Right lobe of liver (tissue), 6 donors: ENCODE measurements around the gene SAMD9L. TPM values are rescaled to one million over a fixed set of nuclear protein-coding genes. Genes with fewer than 3 reads are reported as not detected.

Source experiments
- ATAC-seq, 4 donors: fragments of 200-7000 bp; cut with Tn5 transposase; one replicate each; pipeline ENCODE4 v1.9.1; 2020; ENCODE audit warnings: mild to moderate bottlenecking in 4 of 4, moderate library complexity in 4 of 4
- DNase-seq, 3 donors: peaks; one replicate each; pipeline ENCODE4 v3.0.0-alpha.2; 2020
- H3K27ac ChIP-seq, 3 donors: fragments of 200-600 bp; one replicate each; pipeline ENCODE4 v1.8.0; 2022
- H3K27me3 ChIP-seq, 2 donors: fragments of 200-600 bp; one replicate each; pipeline ENCODE4 v1.8.0; 2022
- H3K36me3 ChIP-seq, 4 donors: fragments of 200-600 bp; sonication (generic) in 1 of 4; one replicate each; pipeline versions ENCODE4 v1.5.1 to v1.8.0; 2017 to 2022; ENCODE audit warnings: control low read depth in 1 of 4
- H3K4me1 ChIP-seq, 4 donors: fragments of 200-600 bp; sonication (generic) in 1 of 4; one replicate each; pipeline versions ENCODE4 v1.5.1 to v1.8.0; 2017 to 2022; ENCODE audit warnings: control low read depth in 1 of 4
- H3K4me3 ChIP-seq, 3 donors: fragments of 200-600 bp; one replicate each; pipeline ENCODE4 v1.8.0; 2022
- H3K9me3 ChIP-seq, 4 donors: fragments of 200-600 bp; sonication (generic) in 1 of 4; one replicate each; pipeline versions ENCODE4 v1.5.1 to v1.8.0; 2017 to 2022; ENCODE audit warnings: control low read depth in 1 of 4
- POLR2A ChIP-seq: fragments of 450-650 bp; IDR thresholded peaks from one replicate; pipeline ENCODE4 v1.6.1; 2017; ENCODE audit warnings: antibody characterized with exemption, mild to moderate bottlenecking
- WGBS: methylation state at CpG from one replicate; pipeline ENCODE4 v1.1.6; 2018; ENCODE audit warnings: low coverage, low lambda C conversion rate; ENCODE audit not compliant: insufficient coverage; ENCODE audit errors: missing lambda C conversion rate; 5-methylcytosine and 5-hydroxymethylcytosine counted together
- intact Hi-C, 2 donors: fragments of 100-400 bp; cut with DNase I; formaldehyde crosslinking; loops; one replicate each; pipeline versions ENCODE4 v1.11.2 to v1.14.1; 2022
- total RNA-seq, 6 experiments: library from RNA; depleted of rRNA in 2 of 6; stranded (reverse); fragments of >200 nt in 2 of 6; fragmentation: NEBNext Ultra II Directional in 3 of 6; extraction: Animal tissue kit (Norgen Biotek cat#: 25700) in 3 of 6; gene quantifications; one replicate each; pipeline versions ENCODE4 v1.1.0 to v1.2.4, GENCODE V29; 2016 to 2023
- TF ChIP-seq, protein P1 (sequence below), 4 donors: fragments of 200-600 bp in 3 of 4; fragments of 450-650 bp in 1 of 4; IDR thresholded peaks; one replicate each; pipeline versions ENCODE4 v1.5.1 to v1.8.0; 2016 to 2022; ENCODE audit warnings: antibody characterized with exemption in 4 of 4, mild to moderate bottlenecking in 2 of 4
- donor health status: DM: no; HTN: yes; CAD: no.
- donor health status: DM: no; HTN: no; CAD: no.
- donor health status: DM: no; HTN: no; CAD: no.
- donor health status: DM: no; HTN: yes; CAD: no.
- donor health status: DM: no; HTN: yes; CAD: no.

Gene SAMD9L
- total RNA-seq, 6 experiments from 2014 or later, result 0.64 to 5.1 (median 3.1) TPM

DNA sequence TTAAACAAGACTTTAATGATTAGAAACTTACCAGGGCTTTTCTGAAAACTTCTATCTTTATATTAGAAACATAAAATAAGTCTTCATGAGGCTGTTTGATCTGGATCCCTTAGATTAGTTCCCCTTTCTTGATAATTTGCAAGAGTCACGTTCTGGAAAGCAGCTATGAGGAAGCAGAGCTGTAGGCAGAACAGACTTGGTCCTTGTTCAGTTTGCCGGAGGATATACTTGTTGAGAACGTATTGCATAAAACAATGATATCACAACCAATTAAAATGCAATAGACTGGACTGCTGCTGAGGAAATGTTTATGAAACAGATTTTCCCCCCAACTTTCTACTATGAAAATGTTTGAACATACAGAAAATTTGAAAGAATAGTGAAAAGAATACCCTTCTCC, 2.8 kb downstream of the SAMD9L start:
- no peaks in the 10 kb centered on the region for H3K4me1 ChIP-seq
- DNase-seq (no peak), ATAC-seq (peak in 2 of 4 donors; percentile 13 to 24)
- H3K9me3 ChIP-seq, result no peaks in the 10 kb centered on the region
- no peak overlapping the region for H3K4me3 ChIP-seq
- 37% methylated on average over 3 of the region's 3 CpGs for WGBS
- no peak overlapping the region for H3K27ac ChIP-seq
- no peaks in the 10 kb centered on the region for H3K27me3 ChIP-seq
- TF ChIP-seq, protein P1, sequence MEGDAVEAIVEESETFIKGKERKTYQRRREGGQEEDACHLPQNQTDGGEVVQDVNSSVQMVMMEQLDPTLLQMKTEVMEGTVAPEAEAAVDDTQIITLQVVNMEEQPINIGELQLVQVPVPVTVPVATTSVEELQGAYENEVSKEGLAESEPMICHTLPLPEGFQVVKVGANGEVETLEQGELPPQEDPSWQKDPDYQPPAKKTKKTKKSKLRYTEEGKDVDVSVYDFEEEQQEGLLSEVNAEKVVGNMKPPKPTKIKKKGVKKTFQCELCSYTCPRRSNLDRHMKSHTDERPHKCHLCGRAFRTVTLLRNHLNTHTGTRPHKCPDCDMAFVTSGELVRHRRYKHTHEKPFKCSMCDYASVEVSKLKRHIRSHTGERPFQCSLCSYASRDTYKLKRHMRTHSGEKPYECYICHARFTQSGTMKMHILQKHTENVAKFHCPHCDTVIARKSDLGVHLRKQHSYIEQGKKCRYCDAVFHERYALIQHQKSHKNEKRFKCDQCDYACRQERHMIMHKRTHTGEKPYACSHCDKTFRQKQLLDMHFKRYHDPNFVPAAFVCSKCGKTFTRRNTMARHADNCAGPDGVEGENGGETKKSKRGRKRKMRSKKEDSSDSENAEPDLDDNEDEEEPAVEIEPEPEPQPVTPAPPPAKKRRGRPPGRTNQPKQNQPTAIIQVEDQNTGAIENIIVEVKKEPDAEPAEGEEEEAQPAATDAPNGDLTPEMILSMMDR (IDR thresholded peaks at IDR 0.05), result no peak
- TF ChIP-seq POLR2A, result no peak
- intact Hi-C loops, result no loop called here
- peaks cover 0 to 5% (median 0%) of the 10 kb centered on the region in 4 donors for H3K36me3 ChIP-seq

DNA sequence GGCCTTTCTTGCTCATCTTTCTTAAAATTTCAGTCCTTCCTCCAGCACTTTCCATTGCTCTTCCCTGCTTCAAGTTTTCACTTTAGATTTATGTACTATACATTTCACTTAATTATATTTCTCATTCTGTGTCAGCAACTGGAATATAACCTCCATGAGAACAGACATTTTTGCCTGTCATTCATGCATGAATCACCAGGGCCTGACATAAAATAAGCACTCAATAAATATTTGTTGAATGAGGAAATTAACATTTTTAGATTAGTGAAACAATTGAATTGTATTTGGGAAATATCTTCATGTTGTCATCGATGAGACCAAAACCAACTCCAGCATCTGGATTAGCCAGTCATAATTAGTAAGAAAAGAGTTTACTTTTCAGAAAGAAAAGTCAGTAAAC, 6.1 kb downstream of the SAMD9L start:
- intact Hi-C loops, result no loop called here
- Histone ChIP-seq H3K4me1 (no peaks in the 10 kb centered on the region), H3K27me3 (no peaks in the 10 kb centered on the region), H3K36me3 (peaks cover 0 to 5% (median under 1%) of the 10 kb centered on the region in 4 donors), H3K4me3 (no peak overlapping the region), H3K9me3 (no peaks in the 10 kb centered on the region), H3K27ac (no peak overlapping the region)
- no peak for ATAC-seq
- DNase-seq, result no peak
- TF ChIP-seq POLR2A, result no peak
- WGBS, result 100% methylated on average over 1 of the region's 1 CpG

DNA sequence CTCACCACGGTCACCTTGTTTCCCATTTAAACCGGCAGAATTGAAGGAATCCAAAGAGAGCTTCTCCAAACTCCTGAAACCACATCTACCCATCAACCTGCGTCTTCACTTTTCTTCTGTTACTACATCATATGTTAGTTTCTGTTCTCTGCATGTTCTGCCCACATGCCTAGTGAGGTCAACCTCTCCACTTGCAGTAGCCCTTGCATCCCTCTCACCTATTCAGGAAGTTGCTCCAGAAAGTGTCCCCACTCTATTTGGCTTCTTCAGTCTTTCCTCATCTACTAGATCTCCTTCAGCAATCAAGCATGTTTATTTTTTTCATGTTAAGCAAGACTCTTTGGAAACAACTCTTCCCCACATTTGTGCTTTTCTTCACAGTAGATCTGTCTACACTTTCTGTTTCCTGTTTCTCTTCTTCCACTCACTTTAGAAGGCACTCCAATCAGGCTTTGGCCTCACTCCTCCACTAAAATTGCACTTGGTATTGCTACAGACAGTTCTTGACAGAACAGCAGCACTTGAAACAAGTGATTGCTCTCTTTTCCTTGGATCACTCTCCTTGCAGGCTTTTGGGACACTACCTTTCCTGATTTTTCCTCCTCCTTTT, 7.5 kb downstream of the SAMD9L start:
- WGBS, result 62% methylated on average over 3 of the region's 3 CpGs
- no peaks in the 10 kb centered on the region for H3K27me3 ChIP-seq
- H3K4me3 ChIP-seq, result no peak overlapping the region
- TF ChIP-seq POLR2A, result no peak
- TF ChIP-seq, protein P1 (IDR thresholded peaks at IDR 0.05), result no peak
- H3K9me3 ChIP-seq, result no peaks in the 10 kb centered on the region
- intact Hi-C loops, result no loop called here
- no peaks in the 10 kb centered on the region for H3K4me1 ChIP-seq
- H3K27ac ChIP-seq, result no peak overlapping the region
- peaks cover 0 to 5% (median 2%) of the 10 kb centered on the region in 4 donors for H3K36me3 ChIP-seq
- DNase-seq (no peak), ATAC-seq (no peak)

DNA sequence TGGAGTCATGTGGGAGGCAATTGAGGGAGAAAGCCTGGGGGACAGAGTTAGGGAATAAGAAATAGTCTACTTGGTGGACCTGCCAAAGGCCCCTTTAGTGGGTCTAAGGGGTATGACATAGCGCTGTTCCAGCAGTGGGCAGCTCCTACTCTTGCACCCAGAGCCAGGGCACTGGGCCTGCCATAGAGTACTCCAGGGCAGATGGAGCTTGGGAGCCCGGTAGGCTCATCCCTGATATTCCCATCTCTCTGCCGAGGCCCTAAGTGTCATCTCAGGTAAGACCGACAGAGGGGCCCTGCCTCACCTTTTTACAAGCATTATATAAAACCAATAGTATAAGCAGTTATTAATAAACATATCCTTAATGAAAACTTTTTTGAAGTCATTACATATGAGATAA, 9.6 kb downstream of the SAMD9L start:
- Histone ChIP-seq H3K4me3 (no peak overlapping the region), H3K27ac (no peak overlapping the region), H3K9me3 (no peaks in the 10 kb centered on the region), H3K36me3 (peaks cover 0 to 4% (median 0%) of the 10 kb centered on the region in 4 donors), H3K27me3 (no peaks in the 10 kb centered on the region), H3K4me1 (no peaks in the 10 kb centered on the region)
- TF ChIP-seq, protein P1 (IDR thresholded peaks at IDR 0.05), result no peak
- TF ChIP-seq POLR2A, result no peak
- DNase-seq, result no peak
- intact Hi-C loops, result no loop called here
- 70% methylated on average over 2 of the region's 4 CpGs for WGBS
- no peak for ATAC-seq

DNA sequence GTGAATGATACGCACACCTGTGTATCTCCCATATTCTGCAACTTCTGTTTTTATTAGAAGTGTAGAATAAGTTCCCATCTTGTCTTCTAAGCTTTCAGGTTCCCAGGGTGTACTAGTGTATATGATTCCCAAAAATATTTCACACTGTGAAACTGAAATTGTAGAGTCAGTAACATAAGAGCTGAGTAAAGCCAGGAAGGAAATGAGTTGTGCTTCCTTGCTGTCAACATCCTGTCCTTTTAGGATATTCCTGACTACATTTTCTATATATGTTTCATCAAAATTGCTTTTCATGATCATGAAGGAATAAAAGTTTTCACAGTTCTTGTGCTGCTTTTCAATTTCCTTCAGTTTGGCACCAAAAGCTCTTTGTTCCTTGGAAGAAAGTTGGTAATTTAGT, 15.2 kb downstream of the SAMD9L start:
- Histone ChIP-seq H3K9me3 (no peaks in the 10 kb centered on the region), H3K27me3 (no peaks in the 10 kb centered on the region), H3K4me1 (no peaks in the 10 kb centered on the region), H3K36me3 (peaks cover 0 to 4% (median 0%) of the 10 kb centered on the region in 4 donors), H3K4me3 (no peak overlapping the region), H3K27ac (no peak overlapping the region)
- intact Hi-C loops, result no loop called here
- TF ChIP-seq, protein P1 (IDR thresholded peaks at IDR 0.05), result no peak
- TF ChIP-seq POLR2A, result no peak
- ATAC-seq (no peak), DNase-seq (no peak)
- whole genome bisulfite sequencing, result 31% methylated on average over 1 of the region's 1 CpG
